Loucy (cell line): ENCODE measurements around the gene NHS.

Experiments used
- EZH2phosphoT487 ChIP-seq: fragments of 200-600 bp; IDR thresholded peaks from 2 replicates; pipeline ENCODE4 v1.6.1; 2018; ENCODE audit warnings: antibody characterized with exemption, mild to moderate bottlenecking, moderate library complexity, borderline replicate concordance
- TF ChIP-seq, protein P1 (sequence below): fragments of 200-600 bp; sonication (generic); conservative IDR thresholded peaks from 2 replicates; pipeline ENCODE4 v1.5.1; 2014; ENCODE audit warnings: mild to moderate bottlenecking, antibody characterized with exemption, low read length

GRCh38 chrX:17597327-17597726 is 222.3 kb downstream of the NHS start:
- TF ChIP-seq, protein P1, sequence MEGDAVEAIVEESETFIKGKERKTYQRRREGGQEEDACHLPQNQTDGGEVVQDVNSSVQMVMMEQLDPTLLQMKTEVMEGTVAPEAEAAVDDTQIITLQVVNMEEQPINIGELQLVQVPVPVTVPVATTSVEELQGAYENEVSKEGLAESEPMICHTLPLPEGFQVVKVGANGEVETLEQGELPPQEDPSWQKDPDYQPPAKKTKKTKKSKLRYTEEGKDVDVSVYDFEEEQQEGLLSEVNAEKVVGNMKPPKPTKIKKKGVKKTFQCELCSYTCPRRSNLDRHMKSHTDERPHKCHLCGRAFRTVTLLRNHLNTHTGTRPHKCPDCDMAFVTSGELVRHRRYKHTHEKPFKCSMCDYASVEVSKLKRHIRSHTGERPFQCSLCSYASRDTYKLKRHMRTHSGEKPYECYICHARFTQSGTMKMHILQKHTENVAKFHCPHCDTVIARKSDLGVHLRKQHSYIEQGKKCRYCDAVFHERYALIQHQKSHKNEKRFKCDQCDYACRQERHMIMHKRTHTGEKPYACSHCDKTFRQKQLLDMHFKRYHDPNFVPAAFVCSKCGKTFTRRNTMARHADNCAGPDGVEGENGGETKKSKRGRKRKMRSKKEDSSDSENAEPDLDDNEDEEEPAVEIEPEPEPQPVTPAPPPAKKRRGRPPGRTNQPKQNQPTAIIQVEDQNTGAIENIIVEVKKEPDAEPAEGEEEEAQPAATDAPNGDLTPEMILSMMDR, result no peak
- no peak for TF ChIP-seq EZH2phosphoT487
